ENCODE results near the gene LDLR. TPM values are rescaled to one million over a fixed set of nuclear protein-coding genes. Genes with fewer than 3 reads are reported as not detected.
A peak's percentile ranks its signal among the peaks of the same experiment; 100 is the strongest.
"Not testable (repeated sequence)": the region's sequence is repeated elsewhere in the genome, so short reads cannot be mapped to it uniquely, and the experiment has no call there.

LDLR gene
- total and polyA plus RNA-seq, 2 donors (not counting 1 experiment from before 2014, with no cell fraction given): 1.8 to 4.8 TPM

DNA sequence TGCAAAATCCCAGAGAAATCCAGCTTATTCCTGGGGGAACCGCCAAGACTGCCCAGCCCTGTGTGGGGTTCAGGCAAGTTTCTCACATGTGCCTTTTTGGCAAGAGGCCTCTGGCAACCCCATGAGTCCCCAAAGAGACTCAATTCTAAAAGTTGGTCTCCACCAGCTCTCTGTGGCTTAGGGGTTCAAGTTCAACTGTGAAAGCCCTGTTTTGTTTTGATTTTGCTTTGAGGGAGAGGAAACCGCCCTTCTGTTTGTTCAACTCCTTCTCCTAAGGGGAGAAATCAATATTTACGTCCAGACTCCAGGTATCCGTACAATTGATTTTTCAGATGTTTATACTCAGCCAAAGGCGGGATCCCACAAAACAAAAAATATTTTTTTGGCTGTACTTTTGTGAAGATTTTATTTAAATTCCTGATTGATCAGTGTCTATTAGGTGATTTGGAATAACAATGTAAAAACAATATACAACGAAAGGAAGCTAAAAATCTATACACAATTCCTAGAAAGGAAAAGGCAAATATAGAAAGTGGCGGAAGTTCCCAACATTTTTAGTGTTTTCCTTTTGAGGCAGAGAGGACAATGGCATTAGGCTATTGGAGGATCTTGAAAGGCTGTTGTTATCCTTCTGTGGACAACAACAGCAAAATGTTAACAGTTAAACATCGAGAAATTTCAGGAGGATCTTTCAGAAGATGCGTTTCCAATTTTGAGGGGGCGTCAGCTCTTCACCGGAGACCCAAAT is 583 bp upstream of the LDLR start:
- ChIA-PET CTCF (interaction anchor here (0.6 to 2.7 kb wide), 3 partner anchors 37 to 152 kb away, joined by 3 to 8 read pairs (median 7); no protein-coding TSS in a partner anchor), POLR2A (no interaction called here)
- H3K4me2 ChIP-seq (replicated peaks; ENCODE audit: low read depth, low read length, poor library complexity, severe bottlenecking): peak overlapping the region; percentile 88
- H3K9me3 Mint-ChIP-seq (ENCODE audit: insufficient read depth): no peaks in the 10 kb centered on the region
- intact Hi-C loops (cut with micrococcal nuclease): no loop called here
- H3K4me1 ChIP-seq (ENCODE audit: control insufficient read depth in 2 of 2, insufficient read depth in 2 of 2, low read length in 2 of 2): peaks cover 41 to 48% of the 10 kb centered on the region in 2 donors
- DNase-seq (no peak), ATAC-seq (ENCODE audit: low read depth) (no peak)
- TF ChIP-seq, protein P1, sequence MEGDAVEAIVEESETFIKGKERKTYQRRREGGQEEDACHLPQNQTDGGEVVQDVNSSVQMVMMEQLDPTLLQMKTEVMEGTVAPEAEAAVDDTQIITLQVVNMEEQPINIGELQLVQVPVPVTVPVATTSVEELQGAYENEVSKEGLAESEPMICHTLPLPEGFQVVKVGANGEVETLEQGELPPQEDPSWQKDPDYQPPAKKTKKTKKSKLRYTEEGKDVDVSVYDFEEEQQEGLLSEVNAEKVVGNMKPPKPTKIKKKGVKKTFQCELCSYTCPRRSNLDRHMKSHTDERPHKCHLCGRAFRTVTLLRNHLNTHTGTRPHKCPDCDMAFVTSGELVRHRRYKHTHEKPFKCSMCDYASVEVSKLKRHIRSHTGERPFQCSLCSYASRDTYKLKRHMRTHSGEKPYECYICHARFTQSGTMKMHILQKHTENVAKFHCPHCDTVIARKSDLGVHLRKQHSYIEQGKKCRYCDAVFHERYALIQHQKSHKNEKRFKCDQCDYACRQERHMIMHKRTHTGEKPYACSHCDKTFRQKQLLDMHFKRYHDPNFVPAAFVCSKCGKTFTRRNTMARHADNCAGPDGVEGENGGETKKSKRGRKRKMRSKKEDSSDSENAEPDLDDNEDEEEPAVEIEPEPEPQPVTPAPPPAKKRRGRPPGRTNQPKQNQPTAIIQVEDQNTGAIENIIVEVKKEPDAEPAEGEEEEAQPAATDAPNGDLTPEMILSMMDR (IDR thresholded peaks at IDR 0.05): no peak
- no peak for TF ChIP-seq EZH2 (IDR thresholded peaks at IDR 0.05; ENCODE audit: borderline replicate concordance, insufficient read depth, low read depth, low read length, poor library complexity, severe bottlenecking)
- no peak overlapping the region for H2AFZ ChIP-seq (ENCODE audit: insufficient read depth, low read depth, low read length, poor library complexity, severe bottlenecking)
- peaks cover 0 to 58% (median 28%) of the 10 kb centered on the region in 4 experiments for H3K27me3 ChIP-seq (replicated peaks in 1 of 4; ENCODE audit: control extremely low read depth in 1 of 4, control insufficient read depth in 3 of 4, insufficient read depth in 4 of 4, low read length in 3 of 4)
- no peaks in the 10 kb centered on the region for H3K36me3 ChIP-seq (replicated peaks in 1 of 2; ENCODE audit: control extremely low read depth in 1 of 2, control insufficient read depth in 1 of 2, extremely low read depth in 1 of 2, insufficient read depth in 2 of 2, low read length in 1 of 2)
- H3K27ac ChIP-seq (ENCODE audit: low read length in 2 of 2): no peak overlapping the region
- H3K4me3 ChIP-seq (ENCODE audit: control extremely low read depth in 1 of 5, extremely low read depth in 1 of 5, insufficient read depth in 1 of 5, low read depth in 2 of 5, low read length in 4 of 5): peak overlapping the region in 2 of 5 experiments; percentile 15 to 54
- peaks cover 1 to 46% (median 28%) of the 10 kb centered on the region in 3 donors for H3K9me3 ChIP-seq (ENCODE audit: control extremely low read depth in 1 of 3, control insufficient read depth in 2 of 3, insufficient read depth in 1 of 3, low read length in 2 of 3)
- peaks cover 20% of the 10 kb centered on the region for H3K27me3 Mint-ChIP-seq
- H4K20me1 ChIP-seq (ENCODE audit: control insufficient read depth, insufficient read depth, low read length, poor library complexity, severe bottlenecking): no peaks in the 10 kb centered on the region
- H3K79me2 ChIP-seq (ENCODE audit: control insufficient read depth, insufficient read depth, low read length): peaks cover under 1% of the 10 kb centered on the region
- peaks cover 23% of the 10 kb centered on the region for H3K4me1 Mint-ChIP-seq
- WGBS (ENCODE audit: insufficient coverage): 32% methylated on average over 4 of the region's 11 CpGs
- peak overlapping the region; percentile 65 for H3K27ac Mint-ChIP-seq
- no peak overlapping the region for H3K9ac ChIP-seq (ENCODE audit: low read length)
- peak overlapping the region; percentile 64 for H3K4me3 Mint-ChIP-seq

DNA sequence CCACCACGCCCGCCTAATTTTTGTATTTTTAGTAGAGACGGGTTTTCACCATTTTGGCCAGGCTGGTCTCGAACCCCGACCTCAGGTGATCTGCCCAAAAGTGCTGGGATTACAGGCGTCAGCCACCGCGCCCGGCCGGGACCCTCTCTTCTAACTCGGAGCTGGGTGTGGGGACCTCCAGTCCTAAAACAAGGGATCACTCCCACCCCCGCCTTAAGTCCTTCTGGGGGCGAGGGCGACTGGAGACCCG is 676 bp downstream of the LDLR start:
- POLR2A ChIA-PET; H4K20me1 ChIP-seq (ENCODE audit: control insufficient read depth, insufficient read depth, low read length, poor library complexity, severe bottlenecking); ATAC-seq (ENCODE audit: low read depth); H3K36me3 ChIP-seq (replicated peaks in 1 of 2; ENCODE audit: control extremely low read depth in 1 of 2, control insufficient read depth in 1 of 2, extremely low read depth in 1 of 2, insufficient read depth in 2 of 2, low read length in 1 of 2); H3K9me3 Mint-ChIP-seq (ENCODE audit: insufficient read depth); DNase-seq; intact Hi-C loops (cut with micrococcal nuclease); H3K79me2 ChIP-seq (ENCODE audit: control insufficient read depth, insufficient read depth, low read length); H3K27ac Mint-ChIP-seq; H2AFZ ChIP-seq (ENCODE audit: insufficient read depth, low read depth, low read length, poor library complexity, severe bottlenecking): not testable (repeated sequence)
- 1% methylated on average over 14 of the region's 15 CpGs for WGBS (ENCODE audit: insufficient coverage)
- H3K4me2 ChIP-seq (replicated peaks; ENCODE audit: low read depth, low read length, poor library complexity, severe bottlenecking): peak overlapping the region; percentile 88
- peak overlapping the region in 1 of 2 donors; percentile 26 for H3K27ac ChIP-seq (ENCODE audit: low read length in 2 of 2)
- CTCF ChIA-PET: interaction anchor here (2.0 to 2.7 kb wide), 2 partner anchors 36 to 54 kb away, joined by 7 to 8 read pairs; no protein-coding TSS in a partner anchor
- H3K27me3 Mint-ChIP-seq: peaks cover 19% of the 10 kb centered on the region
- peak overlapping the region; percentile 58 for H3K9ac ChIP-seq (ENCODE audit: low read length)
- peaks cover 1 to 54% (median 28%) of the 10 kb centered on the region in 3 donors for H3K9me3 ChIP-seq (ENCODE audit: control extremely low read depth in 1 of 3, control insufficient read depth in 2 of 3, insufficient read depth in 1 of 3, low read length in 2 of 3)
- H3K4me3 Mint-ChIP-seq: peak overlapping the region; percentile 64
- peaks cover 47 to 57% of the 10 kb centered on the region in 2 donors for H3K4me1 ChIP-seq (ENCODE audit: control insufficient read depth in 2 of 2, insufficient read depth in 2 of 2, low read length in 2 of 2)
- H3K27me3 ChIP-seq (replicated peaks in 1 of 4; ENCODE audit: control extremely low read depth in 1 of 4, control insufficient read depth in 3 of 4, insufficient read depth in 4 of 4, low read length in 3 of 4): peaks cover 0 to 65% (median 29%) of the 10 kb centered on the region in 4 experiments
- H3K4me3 ChIP-seq (ENCODE audit: control extremely low read depth in 1 of 5, extremely low read depth in 1 of 5, insufficient read depth in 1 of 5, low read depth in 2 of 5, low read length in 4 of 5): peak overlapping the region; percentile 21 to 54 (median 51)
- peaks cover 30% of the 10 kb centered on the region for H3K4me1 Mint-ChIP-seq
